H1 (cell line): ENCODE results near the gene VSIR. TPM values are rescaled to one million over a fixed set of nuclear protein-coding genes. Genes with fewer than 3 reads are reported as not detected.

Source experiments
- CTCF ChIA-PET: fragments of 300-600 bp; sonication (Branson Sonifier 250); formaldehyde crosslinking; loops from one replicate; lab custom pipeline; 2021; ENCODE audit not compliant: partially characterized antibody; lab: Charles Lee
- POLR2A ChIA-PET: fragments of 300-600 bp; sonication (Branson Sonifier 250); formaldehyde crosslinking; loops from one replicate; lab custom pipeline; 2021; ENCODE audit warnings: inconsistent platforms; ENCODE audit not compliant: partially characterized antibody; lab: Charles Lee
- DNase-seq, 2 experiments: peaks; one replicate each; pipeline versions ENCODE4 v3.0.0 to v3.0.0-alpha.2; 2010 to 2022; ENCODE audit warnings: low spot score in 2 of 2, low read depth in 1 of 2, mixed read lengths in 1 of 2
- FAIRE-seq: peaks from 2 replicates; lab custom pipeline; 2011; peaks lifted over from hg19 to GRCh38; lab: Jason Lieb, UNC
- H2AFZ ChIP-seq: 2 replicates; pipeline ENCODE4 v1.8.1; 2012; ENCODE audit warnings: low read length, inconsistent platforms
- H2AK5ac ChIP-seq: 2 replicates; pipeline ENCODE4 v1.6.1; 2013; ENCODE audit warnings: low read depth, low read length
- H2BK120ac ChIP-seq: replicated peaks from 2 replicates; pipeline ENCODE3; 2013; ENCODE audit warnings: low read depth, low read length, inconsistent platforms
- H2BK12ac ChIP-seq: 2 replicates; pipeline ENCODE4 v1.6.1; 2013; ENCODE audit warnings: low read depth, low read length
- H2BK15ac ChIP-seq: 2 replicates; pipeline ENCODE4 v1.6.1; 2013; ENCODE audit warnings: low read length
- H2BK20ac ChIP-seq: 2 replicates; pipeline ENCODE4 v1.6.1; 2013; ENCODE audit warnings: low read length
- H2BK5ac ChIP-seq: 2 replicates; pipeline ENCODE4 v1.6.1; 2013; ENCODE audit warnings: low read depth, low read length
- H3K14ac ChIP-seq: 2 replicates; pipeline ENCODE4 v1.6.1; 2013; ENCODE audit warnings: inconsistent platforms; ENCODE audit not compliant: insufficient read length
- H3K18ac ChIP-seq: 2 replicates; pipeline ENCODE4 v1.6.1; 2013; ENCODE audit warnings: low read length; ENCODE audit errors: extremely low read depth
- H3K23ac ChIP-seq: 2 replicates; pipeline ENCODE4 v1.6.1; 2013; ENCODE audit warnings: inconsistent platforms; ENCODE audit not compliant: insufficient read length
- H3K23me2 ChIP-seq: 2 replicates; pipeline ENCODE4 v1.6.1; 2013; ENCODE audit warnings: low read depth, low read length
- H3K27ac ChIP-seq: 2 replicates; pipeline ENCODE4 v1.6.1; 2011; ENCODE audit warnings: low read depth, low read length, inconsistent platforms
- H3K27me3 ChIP-seq, 4 experiments: replicated peaks in 1 of 4; 1 replicate in 1 of 4; 2 replicates in 3 of 4; pipeline versions ENCODE4 v1.6.1 to v1.8.1; 2011 to 2013; ENCODE audit warnings: low read length in 3 of 4, mild to moderate bottlenecking in 3 of 4, inconsistent platforms in 2 of 4, mixed read lengths in 2 of 4, moderate library complexity in 1 of 4; ENCODE audit not compliant: control insufficient read depth in 3 of 4, insufficient read depth in 3 of 4; ENCODE audit errors: extremely low read depth in 1 of 4
- H3K36me3 ChIP-seq, 4 experiments: 2 replicates each; pipeline versions ENCODE4 v1.6.1 to v1.8.1; 2011 to 2013; ENCODE audit warnings: mild to moderate bottlenecking in 4 of 4, low read length in 3 of 4, moderate library complexity in 2 of 4, control low read depth in 1 of 4, inconsistent platforms in 1 of 4; ENCODE audit not compliant: insufficient read depth in 4 of 4, control insufficient read depth in 2 of 4
- H3K4ac ChIP-seq: replicated peaks from 2 replicates; pipeline ENCODE3; 2013; ENCODE audit warnings: low read length, low read depth, mixed read lengths, inconsistent platforms; ENCODE audit not compliant: insufficient read length
- H3K4me1 ChIP-seq, 4 experiments: replicated peaks in 1 of 4; 1 replicate in 1 of 4; 2 replicates in 3 of 4; pipeline versions ENCODE4 v1.6.1 to v1.8.1; 2011 to 2013; ENCODE audit warnings: low read length in 3 of 4, inconsistent platforms in 2 of 4, mixed read lengths in 1 of 4; ENCODE audit not compliant: insufficient read depth in 4 of 4, control insufficient read depth in 3 of 4
- H3K4me2 ChIP-seq, 2 experiments: 2 replicates each; pipeline versions ENCODE4 v1.6.1 to v1.8.1; 2011 to 2013; ENCODE audit warnings: low read depth in 2 of 2, low read length in 2 of 2, control low read depth in 1 of 2, inconsistent platforms in 1 of 2, mild to moderate bottlenecking in 1 of 2; ENCODE audit not compliant: insufficient read depth in 1 of 2
- H3K4me3 ChIP-seq, 4 experiments: fragments of 200-600, 300-600 bp in 1 of 4; sonication (generic), shearing (Covaris generic), sonication (Bioruptor Twin) in 1 of 4; 2 replicates each; pipeline versions ENCODE4 v1.5.1 to v1.8.1; 2011 to 2016; ENCODE audit warnings: low read length in 4 of 4, low read depth in 3 of 4, control low read depth in 2 of 4, inconsistent platforms in 2 of 4, mild to moderate bottlenecking in 2 of 4, mixed read lengths in 1 of 4, moderate library complexity in 1 of 4; ENCODE audit not compliant: insufficient read depth in 2 of 4; ENCODE audit errors: extremely low read depth in 1 of 4
- H3K56ac ChIP-seq: replicated peaks from 2 replicates; pipeline ENCODE3; 2013; ENCODE audit warnings: low read depth, mild to moderate bottlenecking, mixed read lengths, low read length, inconsistent platforms; ENCODE audit not compliant: insufficient read length
- H3K79me1 ChIP-seq: 2 replicates; pipeline ENCODE4 v1.6.1; 2013; ENCODE audit warnings: low read depth, low read length, control low read depth
- H3K79me2 ChIP-seq, 2 experiments: 2 replicates each; pipeline versions ENCODE4 v1.6.1 to v1.8.1; 2012 to 2013; ENCODE audit warnings: low read length in 2 of 2, mild to moderate bottlenecking in 2 of 2, inconsistent platforms in 1 of 2; ENCODE audit not compliant: insufficient read depth in 2 of 2, control insufficient read depth in 1 of 2
- H3K9ac ChIP-seq, 4 experiments: replicated peaks in 1 of 4; 1 replicate in 1 of 4; 2 replicates in 3 of 4; pipeline versions ENCODE4 v1.6.1 to v1.8.1; 2011 to 2013; ENCODE audit warnings: low read depth in 3 of 4, low read length in 3 of 4, control low read depth in 2 of 4, mild to moderate bottlenecking in 2 of 4, moderate library complexity in 2 of 4, inconsistent platforms in 1 of 4; ENCODE audit errors: extremely low read depth in 1 of 4
- H3K9me3 ChIP-seq, 2 experiments: 2 replicates each; pipeline versions ENCODE4 v1.6.1 to v1.8.1; 2012 to 2013; ENCODE audit warnings: mild to moderate bottlenecking in 2 of 2, moderate library complexity in 2 of 2, control low read depth in 1 of 2, inconsistent platforms in 1 of 2, low read depth in 1 of 2, low read length in 1 of 2, mixed read lengths in 1 of 2; ENCODE audit not compliant: insufficient read depth in 2 of 2
- H4K20me1 ChIP-seq, 2 experiments: replicated peaks in 1 of 2; 2 replicates each; pipeline versions ENCODE3 to v1.8.1; 2011 to 2013; ENCODE audit warnings: inconsistent platforms in 2 of 2, low read length in 2 of 2, mild to moderate bottlenecking in 1 of 2; ENCODE audit not compliant: insufficient read depth in 2 of 2, control insufficient read depth in 1 of 2
- H4K5ac ChIP-seq: 2 replicates; pipeline ENCODE4 v1.6.1; 2013; ENCODE audit warnings: low read length, low read depth, mixed read lengths, inconsistent platforms; ENCODE audit not compliant: insufficient read length
- H4K8ac ChIP-seq: 2 replicates; pipeline ENCODE4 v1.8.0; 2013; ENCODE audit warnings: mild to moderate bottlenecking, moderate library complexity, low read length, inconsistent platforms; ENCODE audit not compliant: insufficient read depth; ENCODE audit errors: extremely low read depth
- H4K91ac ChIP-seq: replicated peaks from 2 replicates; pipeline ENCODE3; 2013; ENCODE audit warnings: low read length, mixed read lengths, inconsistent platforms; ENCODE audit not compliant: insufficient read length
- CREB1 ChIP-seq: IDR thresholded peaks from 2 replicates; pipeline ENCODE4 v1.6.1; 2012; ENCODE audit warnings: inconsistent platforms
- CTCF ChIP-seq, 3 experiments: IDR thresholded peaks; 1 replicate in 2 of 3; 2 replicates in 1 of 3; pipeline versions ENCODE4 v1.5.1 to v1.6.1; 2011; ENCODE audit warnings: low read length in 3 of 3, mild to moderate bottlenecking in 3 of 3, inconsistent platforms in 2 of 3, low read depth in 1 of 3, moderate library complexity in 1 of 3; ENCODE audit not compliant: insufficient read depth in 1 of 3; ENCODE audit errors: control extremely low read depth in 1 of 3
- EP300 ChIP-seq, 2 experiments: IDR thresholded peaks; 1 replicate in 1 of 2; 2 replicates in 1 of 2; pipeline ENCODE4 v1.6.1; 2011 to 2012; ENCODE audit warnings: low read depth in 2 of 2, low read length in 2 of 2, mild to moderate bottlenecking in 2 of 2, borderline replicate concordance in 1 of 2, inconsistent platforms in 1 of 2, moderate library complexity in 1 of 2
- KDM4A ChIP-seq: IDR thresholded peaks from one replicate; pipeline ENCODE4 v1.7.1; 2012; ENCODE audit warnings: low read depth, mild to moderate bottlenecking, moderate library complexity, low read length, inconsistent platforms; ENCODE audit not compliant: severe bottlenecking
- MAFK ChIP-seq: IDR thresholded peaks from 2 replicates; pipeline ENCODE4 v1.6.1; 2012; ENCODE audit warnings: low read depth, mild to moderate bottlenecking, improper control_type of control experiment, low read length
- MAX ChIP-seq: IDR thresholded peaks from 2 replicates; pipeline ENCODE4 v1.6.1; 2012; ENCODE audit warnings: inconsistent platforms
- RFX5 ChIP-seq: IDR thresholded peaks from 2 replicates; pipeline ENCODE4 v1.6.1; 2011; ENCODE audit warnings: low read depth, low read length, improper control_type of control experiment, borderline replicate concordance
- RXRA ChIP-seq: IDR thresholded peaks from 2 replicates; pipeline ENCODE4 v1.6.1; 2011; ENCODE audit warnings: low read depth, mild to moderate bottlenecking, low read length, moderate library complexity; ENCODE audit not compliant: insufficient read depth
- TAF1 ChIP-seq: IDR thresholded peaks from 2 replicates; pipeline ENCODE4 v1.6.1; 2011; ENCODE audit warnings: mild to moderate bottlenecking, low read depth, low read length
- TEAD4 ChIP-seq: IDR thresholded peaks from 2 replicates; pipeline ENCODE4 v1.6.1; 2012; ENCODE audit warnings: low read depth, low read length, inconsistent platforms, mixed read lengths
- WGBS, 2 experiments: shearing (Covaris generic) in 1 of 2; methylation state at CpG; one replicate each; pipeline versions ENCODE4 v1.1.6 to v1.1.7; 2013 to 2015; ENCODE audit warnings: low lambda C conversion rate in 2 of 2, mixed read lengths in 2 of 2, inconsistent platforms in 1 of 2, low coverage in 1 of 2, missing lambda C conversion rate in 1 of 2; ENCODE audit not compliant: insufficient replicate concordance in 2 of 2, insufficient coverage in 1 of 2, insufficient read length in 1 of 2; ENCODE audit errors: extremely low coverage in 1 of 2, missing lambda C conversion rate in 1 of 2; 5-methylcytosine and 5-hydroxymethylcytosine counted together
- polyA plus RNA-seq, 7 experiments: library from polyadenylated mRNA; depleted of rRNA in 3 of 7; stranded (reverse) in 5 of 7; unstranded in 2 of 7; fragments of >200 nt in 5 of 7; fragments of 200-250 nt in 2 of 7; gene quantifications; 1 replicate in 5 of 7; 2 replicates in 1 of 7; 4 replicates in 1 of 7; pipeline versions ENCODE4 v1.2.1 to v1.2.3, GENCODE V29; 2011 to 2013; ENCODE audit warnings: missing spikeins in 2 of 7, mixed read lengths in 2 of 7
- total RNA-seq: library from RNA; stranded (reverse); fragmentation: NEBNext Ultra II Directional; extraction: Animal tissue kit (Norgen Biotek cat#: 25700); gene quantifications from 2 replicates; pipeline ENCODE4 v1.2.1, GENCODE V29; 2021

Gene VSIR
- total and polyA plus RNA-seq, 2 of the 8 experiments (the other 6 are each of a cell fraction or from before 2014, with no cell fraction given), result 0.33 TPM; not detected in 1

- no peak overlapping the region for H3K4me2 ChIP-seq
- ChIA-PET POLR2A (no interaction called here), CTCF (interaction anchor here (0.7 to 5.3 kb wide), 17 partner anchors 8 to 383 kb away, joined by 3 to 44 read pairs (median 5); partner anchors contain the start of genes CDH23 and VSIR)
- H3K18ac ChIP-seq, result no peak overlapping the region
- no peak overlapping the region for H2AK5ac ChIP-seq
- H4K91ac ChIP-seq, result no peak overlapping the region
- FAIRE-seq (no peak), DNase-seq (no peak)
- H2BK15ac ChIP-seq, result no peak overlapping the region
- H4K20me1 ChIP-seq, result no peaks in the 10 kb centered on the region
- no peaks in the 10 kb centered on the region for H3K9me3 ChIP-seq
- no peak overlapping the region for H3K27ac ChIP-seq
- no peak overlapping the region for H2BK120ac ChIP-seq
- no peak overlapping the region for H3K4me3 ChIP-seq
- H3K4ac ChIP-seq, result no peak overlapping the region
- H3K9ac ChIP-seq, result no peak overlapping the region
- no peak overlapping the region for H4K8ac ChIP-seq
- no peaks in the 10 kb centered on the region for H3K23me2 ChIP-seq
- peaks cover under 1 to 8% (median 5%) of the 10 kb centered on the region in 4 experiments; a peak in 6 of 7 replicates for H3K27me3 ChIP-seq
- no peaks in the 10 kb centered on the region for H3K79me1 ChIP-seq
- H2BK12ac ChIP-seq, result no peak overlapping the region
- no peaks in the 10 kb centered on the region for H3K79me2 ChIP-seq
- no peak overlapping the region for H4K5ac ChIP-seq
- H2AFZ ChIP-seq, result no peak overlapping the region
- H3K4me1 ChIP-seq, result no peaks in the 10 kb centered on the region; a peak in 1 of 7 replicates
- WGBS, 2 experiments, result 85% methylated on average over 10 of the region's 10 CpGs; no CpG with 5 or more reads in 1 of the 2 experiments
- no peak overlapping the region for H3K56ac ChIP-seq
- no peak overlapping the region for H3K23ac ChIP-seq
- no peak overlapping the region for H3K14ac ChIP-seq
- H2BK5ac ChIP-seq, result no peak overlapping the region
- H2BK20ac ChIP-seq, result no peak overlapping the region
- H3K36me3 ChIP-seq, result no peaks in the 10 kb centered on the region
- TF ChIP-seq EP300 (IDR thresholded peaks at IDR 0.05; ENCODE audit: borderline replicate concordance in 1 of 2, low read depth in 2 of 2, low read length in 2 of 2) (no peak), KDM4A (no peak), RFX5 (no peak), RXRA (no peak), MAX (no peak), MAFK (no peak), CREB1 (no peak), TEAD4 (no peak), TAF1 (no peak), CTCF (IDR thresholded peaks at IDR 0.05; ENCODE audit: control extremely low read depth in 1 of 3, insufficient read depth in 1 of 3, low read depth in 1 of 3, low read length in 3 of 3) (no peak)
These were observed 5.8 kb downstream of the VSIR start for GRCh38 chr10:71767420-71768035.
